SKM-1 (cell line): Measurements from ENCODE around the gene LYPD4.
"Not testable (repeated sequence)": the region's sequence is repeated elsewhere in the genome, so short reads cannot be mapped to it uniquely, and the experiment has no call there.

Source experiments
- DNase-seq: peaks from one replicate; lab custom pipeline; 2025; ENCODE audit not compliant: unreplicated experiment; lab: John Stamatoyannopoulos, UW

LYPD4 gene

DNA sequence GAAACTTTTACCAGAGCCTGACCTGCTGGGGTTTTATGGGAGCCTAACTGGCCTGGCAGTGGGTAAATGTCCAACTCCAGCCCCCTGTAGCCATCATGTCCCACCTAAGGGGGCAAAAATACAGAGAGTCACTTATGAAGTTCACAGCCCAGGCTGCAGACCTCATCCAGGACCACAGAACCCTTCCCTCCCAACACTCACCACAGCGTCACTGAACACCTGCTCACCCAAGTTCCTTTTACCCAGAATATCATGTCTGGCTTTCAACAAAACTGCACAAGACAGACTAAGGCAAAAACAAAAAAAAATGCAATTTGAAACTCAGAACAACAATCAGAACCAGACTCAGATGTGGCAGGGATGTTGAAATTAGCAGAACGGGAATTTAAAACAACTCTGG, 41.7 kb downstream of the LYPD4 start:
- DNase-seq: no peak

DNA sequence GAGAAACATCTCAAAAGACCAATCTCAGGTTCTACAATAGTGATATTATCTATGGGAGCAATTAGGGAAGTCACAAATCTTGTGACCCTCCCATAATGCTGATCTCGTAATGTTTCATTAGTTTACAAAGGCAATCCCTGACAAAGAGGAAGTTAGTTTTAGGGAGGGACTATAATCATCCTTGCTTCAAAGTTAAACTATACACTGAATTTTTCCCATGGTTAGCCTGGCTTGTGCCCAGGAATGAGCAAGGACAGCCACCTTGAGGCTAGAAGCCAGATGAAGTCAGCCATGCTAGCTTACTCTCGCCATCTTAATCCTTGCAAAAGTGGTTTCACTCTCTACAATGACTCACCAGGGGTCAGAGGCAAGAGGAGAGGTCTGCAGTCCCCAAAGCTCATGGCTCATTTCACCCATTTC, 42.7 kb downstream of the LYPD4 start:
- peak; percentile 31 for DNase-seq

DNA sequence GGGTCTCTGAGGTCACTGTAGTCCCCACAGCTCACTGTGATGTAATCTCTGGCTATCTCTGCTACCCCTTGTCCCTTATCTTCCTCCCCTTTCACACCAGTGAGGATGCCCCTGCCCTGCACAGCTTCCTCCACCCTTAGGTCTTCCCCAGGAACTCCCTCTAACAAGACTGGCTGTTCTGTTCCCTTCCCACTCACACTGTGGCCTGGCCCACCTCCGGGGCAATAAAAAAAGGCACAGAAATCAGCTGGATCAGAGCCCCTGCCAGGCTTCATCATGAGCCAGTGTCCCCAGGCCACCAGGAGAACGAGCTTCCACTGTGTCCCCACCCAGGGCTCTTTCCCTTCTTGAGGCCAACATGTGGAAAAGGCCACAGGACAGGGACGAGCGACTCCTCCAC, 43.5 kb downstream of the LYPD4 start:
- no peak for DNase-seq

DNA sequence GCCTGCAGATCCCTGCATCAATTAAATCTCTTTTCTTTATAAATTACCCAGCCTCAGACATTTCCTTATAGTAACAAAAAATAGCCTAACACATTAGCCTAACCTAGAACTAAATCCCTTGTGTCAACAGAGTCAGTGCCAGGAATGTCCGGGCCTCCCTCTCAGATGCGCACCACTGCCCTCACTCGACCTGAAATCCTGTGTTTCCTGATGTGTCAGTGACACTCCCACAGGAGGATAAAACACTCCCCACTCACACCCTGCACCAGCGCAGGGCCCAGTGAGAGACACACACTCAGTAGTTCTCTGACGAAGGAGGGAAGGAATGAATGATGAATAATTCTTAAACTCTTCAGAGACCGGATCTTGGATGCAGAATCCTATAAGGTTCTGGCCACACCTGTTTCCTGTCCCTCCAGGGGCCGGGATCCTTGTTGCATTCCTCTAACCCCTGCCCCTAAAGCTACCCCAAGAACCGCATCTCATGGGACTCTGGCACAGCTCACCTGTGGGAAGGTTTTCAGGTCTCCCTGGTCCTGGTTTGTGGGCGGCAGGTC, 45.0 kb downstream of the LYPD4 start:
- DNase-seq: no peak

DNA sequence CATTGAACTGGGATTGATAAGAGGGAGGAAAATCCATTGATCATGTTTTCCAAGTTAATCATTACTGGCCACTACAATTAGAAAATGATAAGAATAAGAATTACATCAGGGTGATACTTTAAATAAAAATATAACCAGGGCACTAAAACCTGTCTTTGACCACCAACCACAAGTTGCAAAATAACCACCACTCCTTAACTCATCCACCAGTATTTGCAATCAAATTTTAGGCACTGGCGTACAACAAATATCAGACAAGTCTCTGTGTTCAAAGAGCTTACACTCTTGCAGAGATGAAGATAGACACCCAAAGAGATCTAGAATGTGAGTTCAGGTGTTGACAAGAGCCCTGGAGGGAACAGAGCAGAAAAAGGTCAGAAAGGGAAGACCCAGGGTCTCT, 47.6 kb downstream of the LYPD4 start:
- DNase-seq: no peak

DNA sequence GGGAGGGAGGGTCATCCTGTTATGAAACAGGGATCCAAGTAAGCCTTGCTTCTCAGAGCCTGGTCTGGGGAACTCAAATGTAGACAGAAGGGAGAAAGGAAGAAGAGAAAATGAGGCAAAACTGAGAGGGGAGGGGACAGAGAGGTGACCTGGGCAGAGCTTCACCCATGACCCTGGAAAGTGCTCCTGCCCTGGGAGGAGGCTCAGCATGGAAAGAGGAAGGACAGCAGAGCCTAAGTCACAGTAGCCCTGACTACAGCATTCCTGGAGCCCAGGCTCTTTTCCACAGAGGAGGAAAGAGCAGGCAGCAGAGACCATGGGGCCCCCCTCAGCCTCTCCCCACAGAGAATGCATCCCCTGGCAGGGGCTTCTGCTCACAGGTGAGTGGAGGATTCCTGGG, 48.1 kb downstream of the LYPD4 start, which contains the start of gene CEACAM3:
CEACAM3 (plus strand) TSS at position 226 of the 400 bp plus-strand sequence; CDS start at position 317, 91 bp downstream.
- no peak for DNase-seq

DNA sequence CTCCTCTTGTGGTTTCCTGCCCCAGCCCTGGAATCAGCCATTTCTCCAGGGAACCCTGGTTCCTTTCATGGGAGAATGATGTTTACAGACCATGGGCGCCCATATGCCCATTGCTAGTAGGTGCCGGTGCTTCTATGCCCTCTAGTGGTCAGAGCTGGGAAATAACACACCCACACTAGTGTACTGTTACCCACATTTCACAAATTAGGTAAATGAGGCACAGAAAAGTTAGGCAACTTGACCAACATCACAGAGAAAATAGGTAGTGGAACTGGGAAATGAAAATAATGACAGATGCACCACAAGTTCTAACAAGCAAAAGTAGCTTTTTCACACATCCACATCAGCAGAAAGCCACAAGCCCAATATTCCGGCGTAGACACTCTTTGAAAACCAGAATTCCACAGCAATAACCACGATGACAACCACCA, 49.4 kb downstream of the LYPD4 start:
- no peak for DNase-seq

DNA sequence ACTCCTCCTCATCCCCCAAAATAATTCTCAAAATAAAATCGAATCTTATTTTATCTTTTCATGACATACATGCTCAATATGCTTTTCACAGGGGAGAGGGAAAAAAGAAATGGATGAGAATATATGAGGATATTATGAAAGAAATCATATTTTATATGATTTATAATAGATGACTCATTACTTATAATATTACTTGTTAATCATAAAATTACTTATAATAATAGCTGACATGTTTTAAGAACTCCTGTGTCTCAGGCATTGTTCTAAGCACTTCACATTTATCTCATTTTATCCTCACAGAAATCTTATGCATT, 51.1 kb downstream of the LYPD4 start:
- DNase-seq: no peak

DNA sequence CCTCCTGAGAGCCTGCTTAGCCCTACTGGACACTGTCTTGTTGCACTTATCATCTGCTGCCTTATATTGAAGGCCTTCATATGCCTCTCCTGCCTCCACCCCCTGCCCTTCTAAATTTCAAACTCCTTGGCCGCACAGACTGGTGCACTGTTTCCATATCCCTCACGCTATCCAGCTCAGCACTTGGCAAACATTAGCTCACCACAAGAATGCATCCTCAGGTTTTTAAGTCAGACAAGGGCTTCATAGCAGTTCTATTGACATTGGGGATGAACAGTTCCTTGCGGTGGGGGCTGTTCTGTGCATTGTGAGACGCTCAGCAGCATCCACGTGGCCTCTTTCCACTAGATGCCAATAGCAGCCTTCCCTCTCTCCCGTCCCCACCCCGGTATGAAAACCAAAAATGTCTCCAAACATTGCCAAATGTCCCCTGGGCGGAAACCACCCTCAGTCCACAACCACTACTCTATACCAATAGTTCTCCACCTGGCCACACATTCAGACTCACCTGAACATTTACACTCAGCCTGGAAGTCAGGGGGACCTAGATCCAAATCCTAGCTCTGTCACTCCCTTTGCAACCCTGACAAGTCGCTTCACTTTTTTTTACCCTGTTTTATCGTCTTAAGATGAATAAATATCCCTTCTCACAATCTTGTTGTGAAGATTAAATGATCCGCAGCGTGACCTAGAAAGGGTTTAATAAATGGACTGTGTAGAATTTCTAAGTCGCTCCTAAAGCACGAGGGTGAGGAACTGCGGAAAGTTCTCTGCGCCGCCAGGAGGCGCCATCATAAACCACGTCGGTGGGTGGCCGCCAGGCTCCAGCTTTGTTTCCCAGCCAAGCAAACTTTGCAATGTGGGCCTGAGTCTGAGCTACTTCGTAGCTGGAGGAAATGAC, 51.7 kb downstream of the LYPD4 start:
- DNase-seq: no peak

DNA sequence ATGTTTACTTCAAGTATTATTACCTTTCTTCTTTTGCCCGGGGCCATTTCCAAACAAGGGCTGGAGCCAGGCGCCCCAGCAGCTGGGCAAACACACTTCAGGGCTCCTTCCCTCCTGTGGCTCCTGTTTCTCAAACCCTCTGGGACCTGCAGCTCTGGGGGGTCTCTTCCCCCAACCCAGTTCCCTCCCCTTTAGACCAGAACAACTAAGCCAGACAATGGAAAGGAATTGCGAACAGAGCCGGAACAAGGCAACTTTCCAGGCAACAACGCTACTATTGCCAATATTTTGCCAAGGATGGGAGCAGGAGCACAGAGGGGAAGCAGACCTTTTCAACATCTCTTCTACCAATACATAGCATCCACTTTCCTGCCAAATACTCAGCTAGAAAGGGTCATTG, 55.4 kb downstream of the LYPD4 start:
- DNase-seq: not testable (repeated sequence)

DNA sequence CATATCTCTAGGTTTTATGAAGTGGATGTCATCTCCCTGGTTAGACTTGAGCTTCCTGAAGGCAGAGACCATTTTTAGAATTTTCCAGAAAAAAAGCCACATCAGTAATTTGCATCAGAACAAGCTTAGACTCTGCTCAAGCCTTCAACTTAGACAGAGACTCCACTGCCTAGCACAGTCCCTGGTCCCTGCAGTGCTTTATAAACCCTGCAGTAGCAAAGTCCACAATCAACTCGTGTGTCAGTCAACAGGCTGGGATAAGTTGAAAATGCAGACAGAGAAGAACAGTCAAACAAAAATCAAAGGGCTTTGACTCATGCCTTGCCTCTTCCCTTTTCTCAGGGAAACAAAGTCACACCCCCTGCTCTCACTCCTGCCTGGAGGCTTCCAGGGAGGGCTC, 56.0 kb downstream of the LYPD4 start:
- not testable (repeated sequence) for DNase-seq
